HUES64 (cell line): ENCODE results near the gene ZNF106. TPM values are rescaled to one million over a fixed set of nuclear protein-coding genes. Genes with fewer than 3 reads are reported as not detected.

Experiments
- H3K27ac ChIP-seq: 2 replicates; pipeline ENCODE4 v1.7.0; 2013; ENCODE audit warnings: low read depth, low read length, inconsistent platforms
- H3K27me3 ChIP-seq: 2 replicates; pipeline ENCODE4 v1.6.1; 2013; ENCODE audit warnings: mild to moderate bottlenecking, low read length; ENCODE audit not compliant: insufficient read depth
- H3K36me3 ChIP-seq: 2 replicates; pipeline ENCODE4 v1.6.1; 2013; ENCODE audit warnings: mild to moderate bottlenecking, low read length; ENCODE audit not compliant: insufficient read depth
- H3K4me1 ChIP-seq: 2 replicates; pipeline ENCODE4 v1.6.1; 2013; ENCODE audit warnings: mild to moderate bottlenecking, low read length, moderate library complexity; ENCODE audit not compliant: insufficient read depth
- H3K4me3 ChIP-seq: 2 replicates; pipeline ENCODE4 v1.5.1; 2013; ENCODE audit warnings: mild to moderate bottlenecking, low read length, moderate library complexity
- H3K9ac ChIP-seq: 2 replicates; pipeline ENCODE4 v1.6.1; 2013; ENCODE audit warnings: mild to moderate bottlenecking, low read depth, low read length
- H3K9me3 ChIP-seq: 2 replicates; pipeline ENCODE4 v1.6.1; 2013; ENCODE audit warnings: low read depth, low read length; ENCODE audit not compliant: insufficient read depth
- WGBS: fragments of 150-250, 120-280 bp; methylation state at CpG from one replicate; pipeline ENCODE4 v1.1.7; 2013; ENCODE audit warnings: missing lambda C conversion rate; 5-methylcytosine and 5-hydroxymethylcytosine counted together
- polyA plus RNA-seq, 2 experiments: library from polyadenylated mRNA; stranded (reverse); fragments of 50-300 nt; gene quantifications; one replicate each; pipeline ENCODE4 v1.2.3, GENCODE V29; 2013

The ZNF106 gene
- polyA plus RNA-seq (2013, experiment 1 of 2), result 24.4 TPM
- polyA plus RNA-seq (2013, experiment 2 of 2), result 25.7 TPM

DNA sequence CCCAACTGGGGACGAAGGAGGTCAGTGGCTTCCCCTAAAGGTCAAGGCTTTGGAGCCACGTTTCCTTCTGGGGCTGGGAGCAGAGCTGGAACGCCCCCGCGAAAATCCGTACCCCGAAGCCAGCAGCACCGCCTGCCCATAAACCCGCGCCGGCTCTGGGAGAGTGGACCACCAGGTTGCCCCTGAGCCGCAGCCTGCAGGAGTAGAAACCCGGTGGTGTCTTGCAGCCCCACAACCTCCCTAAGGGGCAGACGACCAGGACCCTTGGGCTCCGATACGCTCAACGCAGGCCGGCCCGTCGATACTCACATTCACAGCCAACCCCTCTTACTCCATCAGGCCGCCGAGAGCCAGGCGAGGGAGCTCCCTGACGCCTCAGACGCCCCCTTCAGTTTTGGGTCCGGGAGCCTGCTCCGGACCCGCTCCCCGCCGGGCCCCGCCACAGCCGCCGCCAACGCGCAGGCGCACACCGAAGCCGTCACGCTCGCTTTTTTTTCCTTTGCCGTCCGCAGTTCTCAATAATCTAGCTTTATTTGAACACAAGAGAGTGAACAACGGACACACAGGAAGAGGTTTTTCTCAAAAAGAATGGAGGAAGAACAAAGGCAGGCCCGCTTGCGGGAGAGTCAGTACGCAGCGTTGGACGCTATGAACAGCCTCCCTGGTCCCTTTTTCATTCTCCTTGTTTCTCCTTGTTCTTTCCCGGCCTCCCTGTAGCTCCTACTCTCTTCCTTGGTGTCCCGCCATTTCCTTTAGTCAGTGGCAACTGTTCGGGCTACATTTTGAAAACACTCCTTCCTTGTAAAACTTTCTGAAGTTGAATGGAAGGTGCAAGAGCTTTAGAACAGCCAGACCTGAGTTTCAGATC lies at the start of gene ZNF106:
Gene ZNF106 (minus strand): TSS at position 471 of the 868 bp plus-strand sequence. CDS start 18,852 bp downstream, outside the sequence.
- no peaks in the 10 kb centered on the region for H3K36me3 ChIP-seq
- WGBS, result 2% methylated on average over 51 of the region's 51 CpGs
- H3K27ac ChIP-seq, result peak within 1 kb of the TSS; percentile 87
- H3K27me3 ChIP-seq, result no peaks in the 10 kb centered on the region
- H3K4me3 ChIP-seq, result peak within 1 kb of the TSS; percentile 70
- H3K9me3 ChIP-seq, result no peaks in the 10 kb centered on the region
- H3K9ac ChIP-seq, result peak within 1 kb of the TSS; percentile 91
- H3K4me1 ChIP-seq, result peaks cover 3% of the 10 kb centered on the region; the same call in 1 of the 2 replicates

DNA sequence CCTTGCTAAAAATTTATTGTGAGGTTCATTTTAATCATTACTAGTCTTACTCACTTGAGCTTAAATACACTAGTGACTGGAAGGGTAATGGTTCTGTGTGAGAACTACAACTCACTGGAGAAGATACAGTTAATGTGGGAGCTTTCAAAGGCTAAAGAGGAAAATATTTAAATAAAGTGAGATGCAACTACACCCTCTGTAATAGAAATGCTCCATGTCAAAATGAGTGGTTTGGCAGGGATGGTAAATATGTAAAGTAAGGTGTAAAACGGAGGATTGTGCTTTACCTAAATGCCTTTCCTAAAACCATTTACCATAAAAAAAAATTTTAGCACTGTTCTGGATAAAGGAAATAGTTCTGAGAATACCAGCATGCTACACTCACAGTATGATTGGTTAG lies 42.3 kb upstream of the ZNF106 start:
- no CpG with 5 or more reads among the region's 1 CpG for WGBS
- H3K9ac ChIP-seq, result no peak overlapping the region
- H3K4me1 ChIP-seq, result no peaks in the 10 kb centered on the region
- no peak overlapping the region for H3K27ac ChIP-seq
- H3K4me3 ChIP-seq, result no peak overlapping the region
- H3K9me3 ChIP-seq, result no peaks in the 10 kb centered on the region
- no peaks in the 10 kb centered on the region for H3K27me3 ChIP-seq
- H3K36me3 ChIP-seq, result peaks cover 52% of the 10 kb centered on the region

DNA sequence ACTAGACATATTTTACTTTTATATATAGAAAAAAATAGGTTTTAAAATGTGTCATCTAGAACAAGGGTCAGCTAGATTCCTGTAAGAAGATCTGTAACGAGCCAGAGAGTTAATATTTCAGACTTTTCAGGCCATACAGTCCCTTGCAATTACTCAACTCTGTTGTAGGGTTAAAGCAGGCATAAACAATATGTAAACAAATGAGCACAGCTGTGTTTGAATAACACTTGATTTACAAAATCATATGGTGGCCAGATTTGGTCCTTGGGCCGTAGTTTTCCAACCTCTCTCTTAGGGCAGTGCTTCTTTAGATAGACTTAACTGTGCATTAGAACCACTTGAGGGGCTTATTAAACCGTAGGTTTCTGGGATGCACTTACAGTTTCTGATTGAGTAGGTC lies 38.0 kb upstream of the ZNF106 start:
- no peaks in the 10 kb centered on the region for H3K4me1 ChIP-seq
- no peak overlapping the region for H3K9ac ChIP-seq
- peaks cover 64% of the 10 kb centered on the region for H3K36me3 ChIP-seq
- H3K4me3 ChIP-seq, result no peak overlapping the region
- no peaks in the 10 kb centered on the region for H3K9me3 ChIP-seq
- no peak overlapping the region for H3K27ac ChIP-seq
- no peaks in the 10 kb centered on the region for H3K27me3 ChIP-seq
- 96% methylated on average over 3 of the region's 3 CpGs for WGBS

DNA sequence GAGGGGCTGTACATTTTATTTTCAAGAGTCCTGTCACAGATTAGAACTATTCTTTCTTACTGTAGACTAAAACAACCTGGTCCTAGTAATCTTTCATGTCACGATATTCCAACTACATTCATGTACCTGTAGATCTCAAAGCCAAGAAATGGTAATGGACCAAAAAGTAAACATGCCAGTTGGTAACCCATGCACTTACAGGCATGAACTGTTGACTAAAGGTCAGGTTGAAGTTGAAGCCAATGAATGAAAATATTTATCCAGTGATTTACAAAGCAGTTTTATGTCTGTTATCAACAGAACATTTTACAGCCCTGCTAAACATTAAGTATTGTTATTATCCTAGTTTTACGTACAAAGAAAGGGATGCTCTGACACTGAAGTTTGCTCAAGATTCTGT lies 32.4 kb upstream of the ZNF106 start:
- H3K27me3 ChIP-seq, result no peaks in the 10 kb centered on the region
- no peaks in the 10 kb centered on the region for H3K9me3 ChIP-seq
- peaks cover 58% of the 10 kb centered on the region for H3K36me3 ChIP-seq
- WGBS, result 93% methylated on average over 2 of the region's 2 CpGs
- no peak overlapping the region for H3K27ac ChIP-seq
- H3K9ac ChIP-seq, result no peak overlapping the region
- H3K4me3 ChIP-seq, result no peak overlapping the region
- no peaks in the 10 kb centered on the region for H3K4me1 ChIP-seq

DNA sequence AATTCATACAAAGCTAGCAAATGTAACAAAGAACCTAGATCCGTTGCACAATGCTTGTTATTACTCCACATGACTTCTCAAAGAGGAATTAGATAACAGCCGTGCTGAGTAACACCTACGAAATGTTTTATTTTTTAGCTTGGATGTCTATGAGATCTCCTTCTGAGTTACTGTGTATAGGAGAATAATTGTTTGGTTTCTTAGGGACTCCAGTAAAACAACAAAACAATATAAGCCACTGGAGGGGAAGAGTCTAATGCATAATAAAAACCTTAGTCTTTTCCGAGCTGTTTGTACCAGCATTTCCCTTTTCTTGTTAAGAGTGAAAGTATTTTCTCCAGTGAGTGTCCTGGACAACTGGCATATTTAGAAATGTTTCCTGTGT lies 20.1 kb upstream of the ZNF106 start:
- Histone ChIP-seq H3K4me1 (no peaks in the 10 kb centered on the region), H3K9me3 (no peaks in the 10 kb centered on the region), H3K36me3 (peaks cover 42% of the 10 kb centered on the region), H3K27me3 (no peaks in the 10 kb centered on the region), H3K4me3 (no peak overlapping the region), H3K27ac (no peak overlapping the region), H3K9ac (no peak overlapping the region)
- 93% methylated on average over 4 of the region's 4 CpGs for WGBS

DNA sequence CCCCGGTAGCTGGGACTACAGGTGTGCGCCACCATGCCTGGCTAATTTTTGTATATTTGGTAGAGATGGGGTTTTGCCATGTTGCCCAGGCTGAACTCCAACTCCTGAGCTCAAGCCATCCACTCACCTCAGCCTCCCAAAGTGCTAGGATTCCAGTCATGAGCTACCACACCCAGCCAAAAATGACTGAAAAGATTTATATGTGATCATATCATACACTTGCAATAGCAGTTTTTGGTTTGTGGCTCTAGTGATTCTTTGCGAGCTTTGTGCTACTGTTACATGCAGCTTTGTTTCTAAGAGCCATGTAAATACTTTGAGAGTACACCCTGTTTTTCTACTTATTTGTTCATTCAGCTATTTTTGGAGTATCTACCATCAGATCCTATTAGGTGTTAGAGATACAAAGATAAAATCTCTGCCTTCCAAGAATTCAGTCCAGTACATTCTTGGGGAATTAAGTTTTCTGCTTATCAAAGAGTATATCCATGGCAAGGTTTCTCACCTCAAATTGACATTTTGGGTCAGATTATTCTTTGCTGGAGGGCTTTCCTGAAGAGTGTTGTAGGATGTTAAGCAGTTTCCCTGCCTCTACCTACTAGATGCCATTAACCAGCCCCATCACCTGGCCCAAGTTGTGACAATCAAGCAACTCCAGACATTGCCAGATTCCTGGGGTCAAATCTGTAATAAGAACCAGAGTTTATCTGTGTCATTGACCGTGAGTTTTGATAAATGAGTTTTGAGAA lies 19.5 kb upstream of the ZNF106 start:
- peaks cover 37% of the 10 kb centered on the region for H3K36me3 ChIP-seq
- no peak overlapping the region for H3K9ac ChIP-seq
- WGBS, result 90% methylated on average over 4 of the region's 4 CpGs
- H3K27ac ChIP-seq, result no peak overlapping the region
- no peaks in the 10 kb centered on the region for H3K4me1 ChIP-seq
- no peak overlapping the region for H3K4me3 ChIP-seq
- no peaks in the 10 kb centered on the region for H3K27me3 ChIP-seq
- H3K9me3 ChIP-seq, result no peaks in the 10 kb centered on the region

DNA sequence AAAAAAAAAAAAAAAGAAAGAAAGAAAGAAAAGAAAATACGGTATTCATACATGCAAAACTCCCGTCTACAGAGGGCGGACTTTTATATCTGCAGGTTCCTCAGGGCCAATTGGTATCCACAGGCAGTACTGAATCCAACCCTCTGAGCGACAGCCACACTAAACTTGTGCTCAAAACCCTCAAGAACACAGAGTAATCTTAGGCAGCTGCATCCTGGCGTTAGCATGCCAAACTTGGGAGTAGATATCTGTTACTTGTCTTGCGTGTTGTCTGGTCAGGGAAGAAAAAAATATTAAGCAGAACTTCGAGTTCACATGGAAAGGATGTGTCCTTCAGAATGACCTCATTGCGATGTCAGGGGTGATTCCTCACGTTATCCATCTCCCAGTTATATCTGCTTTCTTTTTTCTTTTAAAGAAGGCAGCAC lies 17.3 kb upstream of the ZNF106 start:
- 95% methylated on average over 9 of the region's 9 CpGs for WGBS
- Histone ChIP-seq H3K9ac (no peak overlapping the region), H3K36me3 (peaks cover 20% of the 10 kb centered on the region), H3K4me1 (0 out of 2 replicates have a peak, but pooled peaks cover 3% of the 10 kb centered on the region), H3K4me3 (no peak overlapping the region), H3K27ac (no peak overlapping the region), H3K27me3 (no peaks in the 10 kb centered on the region), H3K9me3 (no peaks in the 10 kb centered on the region)

DNA sequence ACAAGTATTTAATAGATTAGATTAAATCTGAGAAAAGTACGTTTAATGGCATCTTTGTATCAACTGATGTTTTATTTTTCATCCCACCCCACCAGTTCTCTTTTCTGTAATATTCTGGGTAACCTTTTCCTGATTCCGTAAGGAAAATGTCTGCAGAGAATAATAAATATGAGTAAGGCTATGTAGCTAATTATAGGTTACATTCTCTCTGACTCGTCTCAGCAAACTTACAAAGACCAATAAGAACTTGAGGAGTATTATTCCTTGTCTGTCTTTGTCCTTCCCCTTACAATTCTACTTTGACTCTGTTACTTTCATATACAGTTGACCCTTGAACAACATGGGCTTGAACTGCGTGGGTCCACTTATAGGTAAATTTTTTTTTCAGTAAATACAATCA lies 16.6 kb upstream of the ZNF106 start:
- Histone ChIP-seq H3K4me1 (0 out of 2 replicates have a peak, but pooled peaks cover 3% of the 10 kb centered on the region), H3K27me3 (no peaks in the 10 kb centered on the region), H3K4me3 (no peak overlapping the region), H3K27ac (no peak overlapping the region), H3K36me3 (peaks cover 13% of the 10 kb centered on the region; the same call in 1 of the 2 replicates), H3K9me3 (no peaks in the 10 kb centered on the region), H3K9ac (no peak overlapping the region)
- 100% methylated on average over 3 of the region's 4 CpGs for WGBS

DNA sequence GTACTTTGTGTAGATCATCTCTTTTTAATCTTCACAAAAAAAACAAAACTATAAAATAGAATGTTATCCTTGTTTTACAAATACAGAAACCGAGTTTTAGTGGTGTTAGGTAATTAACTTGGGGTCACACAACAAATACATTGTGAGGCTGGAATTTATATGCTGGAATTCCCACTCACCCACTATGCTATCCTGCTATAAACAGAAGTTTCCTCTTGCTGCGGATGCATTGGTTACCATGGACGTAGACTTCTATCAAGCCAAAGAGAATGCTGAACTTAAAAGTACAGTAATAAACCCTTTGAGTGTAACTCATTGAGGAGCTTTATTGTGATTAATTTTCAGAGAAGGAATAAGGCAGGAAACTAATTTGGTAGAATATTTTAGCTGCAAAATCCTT lies 13.7 kb upstream of the ZNF106 start:
- no peaks in the 10 kb centered on the region for H3K9me3 ChIP-seq
- peaks cover 9% of the 10 kb centered on the region for H3K4me1 ChIP-seq
- H3K36me3 ChIP-seq, result no peaks in the 10 kb centered on the region
- no peaks in the 10 kb centered on the region for H3K27me3 ChIP-seq
- 98% methylated on average over 2 of the region's 3 CpGs for WGBS
- H3K9ac ChIP-seq, result no peak overlapping the region
- H3K4me3 ChIP-seq, result no peak overlapping the region
- no peak overlapping the region for H3K27ac ChIP-seq

DNA sequence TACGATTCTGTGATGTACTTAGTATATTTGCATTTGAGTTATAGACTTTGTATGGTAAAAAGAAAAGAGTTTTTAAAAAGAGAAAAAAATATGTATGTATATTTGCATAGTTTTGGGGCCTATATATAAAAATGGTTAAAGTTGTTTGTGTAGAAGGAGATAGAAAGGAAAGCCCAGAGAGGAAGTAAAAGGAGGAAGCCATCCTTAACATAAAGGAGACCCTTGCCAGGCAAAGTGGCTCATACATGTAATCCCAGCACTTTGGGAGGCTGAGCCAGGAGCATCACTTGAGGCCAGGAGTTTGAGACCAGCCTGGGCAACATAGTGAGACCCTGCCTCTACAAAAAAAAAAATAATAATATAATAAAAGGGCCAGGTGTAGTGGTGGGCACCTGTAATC lies 12.9 kb upstream of the ZNF106 start:
- Histone ChIP-seq H3K27me3 (no peaks in the 10 kb centered on the region), H3K27ac (no peak overlapping the region), H3K9me3 (no peaks in the 10 kb centered on the region), H3K4me1 (peaks cover 14% of the 10 kb centered on the region), H3K9ac (no peak overlapping the region), H3K36me3 (no peaks in the 10 kb centered on the region), H3K4me3 (no peak overlapping the region)
- 93% methylated on average over 1 of the region's 1 CpG for WGBS

DNA sequence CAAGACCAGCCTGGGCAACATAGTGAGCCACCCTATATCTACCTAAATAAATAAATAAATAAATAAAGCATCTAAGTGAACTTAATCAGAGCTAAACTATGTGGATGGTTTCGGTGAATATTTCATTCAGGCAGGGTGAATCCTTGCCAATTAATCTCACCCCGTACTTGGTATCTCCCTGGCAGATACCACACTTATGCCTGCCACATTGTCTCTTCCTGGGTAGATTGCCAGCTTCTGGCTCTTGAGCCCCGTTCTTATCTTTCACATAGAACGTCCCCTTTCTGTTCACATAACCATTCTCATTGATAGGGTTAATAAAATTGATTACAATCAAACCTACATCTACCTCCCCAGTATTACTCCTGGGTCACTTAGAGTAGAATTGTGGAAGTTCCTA lies 11.5 kb upstream of the ZNF106 start:
- no peaks in the 10 kb centered on the region for H3K27me3 ChIP-seq
- no peaks in the 10 kb centered on the region for H3K9me3 ChIP-seq
- WGBS, result 94% methylated on average over 4 of the region's 4 CpGs
- H3K4me3 ChIP-seq, result no peak overlapping the region
- H3K36me3 ChIP-seq, result no peaks in the 10 kb centered on the region
- peaks cover 14% of the 10 kb centered on the region for H3K4me1 ChIP-seq
- H3K27ac ChIP-seq, result no peak overlapping the region
- H3K9ac ChIP-seq, result no peak overlapping the region
